Activated CD8-positive, alpha-beta memory T cell treated with anti-CD3 and anti-CD28 coated beads, Interleukin-2, amount 50 U/mL, for 1 hour (primary cell): ENCODE measurements around the gene PZP.

Experiments
- DNase-seq: peaks from one replicate; pipeline ENCODE4 v3.0.0-alpha.2; 2020; ENCODE audit errors: extremely low read depth

PZP gene

DNA sequence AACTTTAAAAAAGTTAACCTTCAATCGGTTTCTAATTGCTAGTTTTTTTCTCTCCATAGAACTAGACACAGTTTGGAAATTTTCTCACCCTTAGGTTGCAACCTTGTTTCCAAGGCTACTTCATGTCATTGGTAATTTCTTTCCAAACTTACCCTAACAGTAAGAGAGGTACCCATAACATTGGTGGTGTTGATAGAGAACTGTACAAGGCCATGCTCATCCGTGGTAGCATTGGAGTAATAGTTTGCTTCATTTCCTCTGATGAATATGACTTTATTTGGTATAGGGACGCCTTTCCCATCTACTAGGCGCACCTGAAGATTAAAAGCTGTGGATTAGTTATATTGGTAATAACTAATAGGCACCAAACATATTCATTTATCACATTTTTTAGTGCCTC lies 104.1 kb downstream of the PZP start:
- DNase-seq, result no peak

DNA sequence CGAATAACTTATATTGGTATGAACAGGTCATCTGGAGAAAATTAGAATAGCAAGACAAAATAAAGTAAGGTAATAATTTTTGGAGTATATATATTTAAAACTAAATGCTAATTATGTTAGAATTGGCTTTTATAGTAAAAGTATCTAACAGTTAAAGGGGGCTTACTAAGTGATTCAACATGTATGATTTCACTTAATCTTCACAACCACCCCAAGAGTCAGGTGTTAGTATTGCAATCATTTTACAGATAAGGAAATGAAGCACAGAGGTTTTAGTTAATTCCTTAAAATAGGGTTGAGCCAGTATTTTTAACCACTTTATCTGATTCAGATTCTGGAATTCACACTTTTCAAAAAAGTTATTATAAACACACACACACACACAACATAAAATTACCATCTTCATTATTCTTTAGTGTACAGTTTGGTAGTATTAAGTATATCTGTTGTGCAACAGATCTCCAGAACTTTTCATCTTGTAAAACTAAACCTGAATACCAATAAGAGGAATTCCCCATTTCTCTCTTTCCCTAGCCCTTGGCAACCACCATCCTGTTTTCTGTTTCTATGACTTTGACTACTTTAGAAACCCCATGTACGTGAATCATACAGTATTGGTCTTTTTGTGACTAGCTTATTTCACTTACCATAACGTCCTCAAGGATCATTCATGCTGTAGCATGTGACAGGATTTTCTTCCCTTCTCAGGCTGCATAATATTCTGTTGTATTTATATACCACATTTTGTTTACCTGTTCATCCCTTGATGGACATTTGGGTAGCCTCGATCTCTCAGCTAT lies 104.9 kb downstream of the PZP start:
- no peak for DNase-seq

DNA sequence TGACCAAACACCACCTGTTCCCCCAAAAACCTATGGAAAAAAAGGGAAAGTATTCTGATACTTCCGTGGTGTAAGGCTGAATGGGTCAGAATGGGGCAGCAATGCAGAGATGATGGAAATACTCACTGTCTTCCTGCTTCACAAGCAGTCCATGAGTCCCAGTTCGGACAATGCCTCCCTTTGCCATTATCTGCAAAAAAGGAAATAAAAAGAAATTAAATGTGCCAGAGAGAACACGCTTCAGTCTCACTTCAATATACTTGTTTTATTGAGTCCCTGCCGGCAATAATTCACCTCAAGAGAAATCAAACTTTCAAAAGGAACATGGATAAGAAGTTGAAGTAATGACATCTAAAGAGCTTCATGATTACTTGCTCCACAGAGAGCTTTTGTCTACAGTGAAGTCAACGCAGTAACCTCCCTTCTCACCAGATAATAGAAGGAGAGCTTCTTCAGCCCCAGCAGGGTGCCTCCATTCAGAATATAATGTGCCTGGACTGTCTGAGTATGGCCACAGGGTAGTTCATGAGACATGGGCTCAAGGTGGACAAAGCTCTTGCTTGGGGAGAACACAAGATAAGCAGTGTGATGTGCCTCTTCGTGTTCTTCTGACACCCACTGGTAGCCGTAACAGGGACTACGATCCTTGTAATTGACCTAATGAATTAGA lies 107.0 kb downstream of the PZP start:
- no peak for DNase-seq

DNA sequence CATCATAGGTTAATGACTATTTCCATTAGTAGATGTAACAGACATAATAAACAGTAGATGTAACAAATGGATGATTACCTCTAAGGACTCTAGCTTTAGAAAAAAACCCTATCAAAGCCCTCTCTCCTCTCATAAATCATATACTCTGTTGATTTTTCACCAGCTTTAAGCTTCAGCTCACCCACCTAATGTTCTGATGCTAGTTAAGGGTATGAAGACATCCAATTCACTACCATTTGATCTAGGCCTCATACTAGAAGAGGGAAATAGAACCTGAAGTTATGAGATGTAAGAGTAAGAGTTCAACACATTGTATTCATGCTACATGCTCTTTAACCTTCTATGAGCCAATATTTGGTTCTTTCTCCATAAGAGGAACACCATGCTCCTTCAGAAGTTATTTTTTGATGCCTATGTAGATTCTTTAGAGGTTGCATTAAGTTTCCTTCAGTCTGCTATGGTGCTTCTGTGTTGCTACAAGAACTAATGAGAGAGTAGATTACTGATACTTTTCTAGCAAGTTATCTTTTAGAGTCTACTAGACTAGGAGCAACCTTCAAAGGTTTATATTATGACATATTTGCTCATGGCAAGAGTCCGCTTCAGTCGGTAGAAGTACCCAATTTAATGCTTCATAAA lies 108.5 kb downstream of the PZP start:
- no peak for DNase-seq
